ENCODE data around the gene CDC16. TPM values are rescaled to one million over a fixed set of nuclear protein-coding genes. Genes with fewer than 3 reads are reported as not detected.

CDC16 gene
- total RNA-seq, 4 donors from 2014 or later, result 45.7 to 66.4 (median 55.0) TPM

- no peak for ATAC-seq (ENCODE audit: low FRiP score)
- no peak for TF ChIP-seq CTCF (IDR thresholded peaks at IDR 0.05)
- no peak for DNase-seq (ENCODE audit: low spot score)
Measured at GRCh38 chr13:114296902-114297301, 62.2 kb downstream of the CDC16 start.

GRCh38 chr13:114298866-114299265 lies 64.2 kb downstream of the CDC16 start:
- DNase-seq (ENCODE audit: low spot score), result no peak
- no peak for ATAC-seq (ENCODE audit: low FRiP score)
- no peak for TF ChIP-seq CTCF (IDR thresholded peaks at IDR 0.05)

GRCh38 chr13:114299604-114300305 lies 65.1 kb downstream of the CDC16 start:
- ATAC-seq (ENCODE audit: low FRiP score) (no peak), DNase-seq (ENCODE audit: low spot score) (no peak)
- TF ChIP-seq CTCF (IDR thresholded peaks at IDR 0.05), result no peak

GRCh38 chr13:114303700-114304327 lies 69.1 kb downstream of the CDC16 start:
- no peak for TF ChIP-seq CTCF (IDR thresholded peaks at IDR 0.05)
- no peak for ATAC-seq (ENCODE audit: low FRiP score)
- no peak for DNase-seq (ENCODE audit: low spot score)

- TF ChIP-seq CTCF (IDR thresholded peaks at IDR 0.05), result no peak
- ATAC-seq (ENCODE audit: low FRiP score), result no peak
- DNase-seq (ENCODE audit: low spot score), result no peak
Measured at GRCh38 chr13:114304346-114305034, 69.8 kb downstream of the CDC16 start.

- ATAC-seq (ENCODE audit: low FRiP score) (no peak), DNase-seq (ENCODE audit: low spot score) (no peak)
- TF ChIP-seq CTCF (IDR thresholded peaks at IDR 0.05), result no peak
Measured at GRCh38 chr13:114309086-114309485, 74.4 kb downstream of the CDC16 start.

Data from omental fat pad (tissue), 4 donors.